ENCODE data around the gene DDX27.

The DDX27 gene

GRCh38 chr20:49282584-49283171 is 63.5 kb downstream of the DDX27 start:
- TF ChIP-seq SUZ12 (IDR thresholded peaks at IDR 0.05) (no peak), FOXA1 (IDR thresholded peaks at IDR 0.05) (no peak)
- ChIA-PET POLR2A (interaction anchor here (1.0 to 1.2 kb wide), 3 partner anchors 21 to 236 kb away, joined by 3 to 4 read pairs (median 3); partner anchors contain the start of gene CSE1L), CTCF (interaction anchor here (1.5 kb wide), 1 partner anchor 37 kb away, joined by 3 read pairs; no protein-coding TSS in a partner anchor)
- no peak for DNase-seq (ENCODE audit: extremely low spot score)

DNA sequence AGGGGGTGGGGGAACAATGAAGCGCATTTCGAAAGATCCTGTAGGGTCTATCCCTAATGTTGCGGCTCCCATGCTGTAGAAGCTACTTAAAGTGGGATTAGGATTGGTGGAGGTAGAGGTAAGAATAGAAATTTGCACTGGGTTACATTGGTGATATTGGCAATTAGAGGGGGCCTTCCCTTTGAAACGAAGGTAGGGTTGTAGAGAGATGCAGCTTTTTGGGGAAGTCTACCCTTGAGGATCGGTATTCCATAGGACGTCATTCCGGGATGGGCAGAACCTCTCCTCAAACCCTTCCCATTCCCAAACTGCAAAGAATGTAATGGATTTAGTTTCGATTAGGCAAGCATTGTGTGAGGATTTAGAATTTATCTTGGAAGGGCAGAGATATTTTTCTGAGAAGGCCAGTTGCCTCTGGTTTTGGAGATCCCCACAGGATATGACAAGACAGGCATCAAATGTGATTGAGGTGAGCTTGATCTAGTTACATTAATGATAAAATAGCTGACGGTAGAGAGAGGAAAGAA is 64.0 kb downstream of the DDX27 start:
- TF ChIP-seq FOXA1 (IDR thresholded peaks at IDR 0.05) (no peak), ZNF384 (IDR thresholded peaks at IDR 0.05) (no peak), LEF1 (IDR thresholded peaks at IDR 0.05; ENCODE audit: borderline replicate concordance) (no peak), CTBP1 (IDR thresholded peaks at IDR 0.05; ENCODE audit: borderline replicate concordance) (no peak), L3MBTL2 (conservative IDR thresholded peaks at IDR 0.05) (no peak), ELF4 (IDR thresholded peaks at IDR 0.05) (no peak), HDGF (IDR thresholded peaks at IDR 0.05; ENCODE audit: borderline replicate concordance) (no peak), BHLHE40 (IDR thresholded peaks at IDR 0.05; ENCODE audit: borderline replicate concordance) (no peak), SP1 (IDR thresholded peaks at IDR 0.05) (no peak), TARDBP (IDR thresholded peaks at IDR 0.05) (no peak), FOXK2 (IDR thresholded peaks at IDR 0.05) (no peak), SUZ12 (IDR thresholded peaks at IDR 0.05) (no peak), FOXM1 (IDR thresholded peaks at IDR 0.05; ENCODE audit: borderline replicate concordance) (no peak), NFRKB (IDR thresholded peaks at IDR 0.05) (no peak), ARNT (IDR thresholded peaks at IDR 0.05) (no peak)
- TF ChIP-seq, protein P1, sequence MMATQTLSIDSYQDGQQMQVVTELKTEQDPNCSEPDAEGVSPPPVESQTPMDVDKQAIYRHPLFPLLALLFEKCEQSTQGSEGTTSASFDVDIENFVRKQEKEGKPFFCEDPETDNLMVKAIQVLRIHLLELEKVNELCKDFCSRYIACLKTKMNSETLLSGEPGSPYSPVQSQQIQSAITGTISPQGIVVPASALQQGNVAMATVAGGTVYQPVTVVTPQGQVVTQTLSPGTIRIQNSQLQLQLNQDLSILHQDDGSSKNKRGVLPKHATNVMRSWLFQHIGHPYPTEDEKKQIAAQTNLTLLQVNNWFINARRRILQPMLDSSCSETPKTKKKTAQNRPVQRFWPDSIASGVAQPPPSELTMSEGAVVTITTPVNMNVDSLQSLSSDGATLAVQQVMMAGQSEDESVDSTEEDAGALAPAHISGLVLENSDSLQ (IDR thresholded peaks at IDR 0.05), result no peak

GRCh38 chr20:49283703-49284625 is 64.7 kb downstream of the DDX27 start:
- TF ChIP-seq ZNF384 (IDR thresholded peaks at IDR 0.05), result no peak
- TF ChIP-seq ARNT (IDR thresholded peaks at IDR 0.05), result no peak
- TF ChIP-seq NFRKB (IDR thresholded peaks at IDR 0.05), result no peak
- TF ChIP-seq LEF1 (IDR thresholded peaks at IDR 0.05; ENCODE audit: borderline replicate concordance), result no peak
- TF ChIP-seq TARDBP (IDR thresholded peaks at IDR 0.05), result no peak
- TF ChIP-seq HDGF (IDR thresholded peaks at IDR 0.05; ENCODE audit: borderline replicate concordance), result no peak
- TF ChIP-seq FOXA1 (IDR thresholded peaks at IDR 0.05), result no peak
- TF ChIP-seq CTBP1 (IDR thresholded peaks at IDR 0.05; ENCODE audit: borderline replicate concordance), result no peak
- CTCF ChIA-PET, result no interaction called here
- POLR2A ChIA-PET, result no interaction called here
- DNase-seq (ENCODE audit: extremely low spot score), result no peak

More for the DNA sequence above, 64.0 kb downstream of the DDX27 start:
- no peak for DNase-seq (ENCODE audit: extremely low spot score)
- ChIA-PET CTCF (interaction anchor here (1.5 kb wide), 1 partner anchor 38 kb away, joined by 3 read pairs; no protein-coding TSS in a partner anchor), POLR2A (interaction anchor here (1.1 kb wide), 1 partner anchor 20 kb away, joined by 3 read pairs; no protein-coding TSS in a partner anchor)

DNA sequence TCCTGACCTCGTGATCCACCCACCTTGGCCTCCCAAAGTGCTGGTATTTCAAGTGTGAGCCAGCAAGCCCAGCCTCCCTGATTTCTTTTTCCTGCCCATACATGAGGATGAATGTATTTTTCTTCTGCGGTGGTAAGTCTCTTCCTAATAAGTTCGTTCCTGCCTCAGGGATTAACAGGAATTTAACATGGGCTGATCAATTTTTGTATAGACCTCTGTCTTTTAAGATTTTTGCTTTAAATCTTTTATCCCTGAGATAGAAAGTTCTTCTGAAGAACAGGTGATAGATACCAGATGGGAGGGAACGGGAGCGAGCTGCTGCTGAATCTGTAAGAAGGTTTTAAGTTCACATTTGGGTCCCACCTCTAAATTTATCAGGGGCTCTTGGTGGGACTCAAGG is 65.6 kb downstream of the DDX27 start:
- ChIA-PET CTCF (no interaction called here), POLR2A (no interaction called here)
- TF ChIP-seq L3MBTL2 (conservative IDR thresholded peaks at IDR 0.05) (no peak), SUZ12 (IDR thresholded peaks at IDR 0.05) (no peak), LEF1 (IDR thresholded peaks at IDR 0.05; ENCODE audit: borderline replicate concordance) (no peak), HDGF (IDR thresholded peaks at IDR 0.05; ENCODE audit: borderline replicate concordance) (no peak), NFRKB (IDR thresholded peaks at IDR 0.05) (no peak), FOXA1 (IDR thresholded peaks at IDR 0.05) (no peak), SP1 (IDR thresholded peaks at IDR 0.05) (no peak), TARDBP (IDR thresholded peaks at IDR 0.05) (no peak), FOXM1 (IDR thresholded peaks at IDR 0.05; ENCODE audit: borderline replicate concordance) (no peak), ZNF384 (IDR thresholded peaks at IDR 0.05) (no peak), BHLHE40 (IDR thresholded peaks at IDR 0.05; ENCODE audit: borderline replicate concordance) (no peak), ARNT (IDR thresholded peaks at IDR 0.05) (no peak), ELF4 (IDR thresholded peaks at IDR 0.05) (no peak), FOXK2 (IDR thresholded peaks at IDR 0.05) (no peak), CTBP1 (IDR thresholded peaks at IDR 0.05; ENCODE audit: borderline replicate concordance) (no peak)
- TF ChIP-seq, protein P1 (IDR thresholded peaks at IDR 0.05), result no peak
- DNase-seq (ENCODE audit: extremely low spot score), result no peak

GRCh38 chr20:49285233-49285668 is 66.0 kb downstream of the DDX27 start:
- no peak for TF ChIP-seq NFRKB (IDR thresholded peaks at IDR 0.05)
- TF ChIP-seq CTBP1 (IDR thresholded peaks at IDR 0.05; ENCODE audit: borderline replicate concordance), result no peak
- TF ChIP-seq SP1 (IDR thresholded peaks at IDR 0.05), result no peak
- TF ChIP-seq ARNT (IDR thresholded peaks at IDR 0.05), result no peak
- TF ChIP-seq L3MBTL2 (conservative IDR thresholded peaks at IDR 0.05), result no peak
- no peak for TF ChIP-seq TARDBP (IDR thresholded peaks at IDR 0.05)
- TF ChIP-seq FOXK2 (IDR thresholded peaks at IDR 0.05), result no peak
- TF ChIP-seq BHLHE40 (IDR thresholded peaks at IDR 0.05; ENCODE audit: borderline replicate concordance), result no peak
- no peak for TF ChIP-seq SUZ12 (IDR thresholded peaks at IDR 0.05)
- POLR2A ChIA-PET, result no interaction called here
- DNase-seq (ENCODE audit: extremely low spot score), result no peak
- CTCF ChIA-PET, result no interaction called here

GRCh38 chr20:49285813-49286494 is 66.7 kb downstream of the DDX27 start:
- POLR2A ChIA-PET, result no interaction called here
- CTCF ChIA-PET, result no interaction called here

More at GRCh38 chr20:49285813-49286494, 66.7 kb downstream of the DDX27 start:
- DNase-seq (ENCODE audit: extremely low spot score), result no peak
- no peak for TF ChIP-seq TARDBP (IDR thresholded peaks at IDR 0.05)
- TF ChIP-seq HDGF (IDR thresholded peaks at IDR 0.05; ENCODE audit: borderline replicate concordance), result no peak
- TF ChIP-seq FOXK2 (IDR thresholded peaks at IDR 0.05), result no peak
- TF ChIP-seq FOXA1 (IDR thresholded peaks at IDR 0.05), result no peak
- TF ChIP-seq FOXM1 (IDR thresholded peaks at IDR 0.05; ENCODE audit: borderline replicate concordance), result no peak
- no peak for TF ChIP-seq ELF4 (IDR thresholded peaks at IDR 0.05)
- TF ChIP-seq LEF1 (IDR thresholded peaks at IDR 0.05; ENCODE audit: borderline replicate concordance), result no peak
- no peak for TF ChIP-seq ARNT (IDR thresholded peaks at IDR 0.05)
- TF ChIP-seq NFRKB (IDR thresholded peaks at IDR 0.05), result no peak
- no peak for TF ChIP-seq BHLHE40 (IDR thresholded peaks at IDR 0.05; ENCODE audit: borderline replicate concordance)
- no peak for TF ChIP-seq CTBP1 (IDR thresholded peaks at IDR 0.05; ENCODE audit: borderline replicate concordance)
- TF ChIP-seq SP1 (IDR thresholded peaks at IDR 0.05), result no peak
